A549 (cell line): ENCODE measurements around the gene ST6GALNAC4.

Source experiments
- EP300 ChIP-seq, 2 experiments: fragments of >200 bp; sonication (Bioruptor Twin); formaldehyde crosslinking; IDR thresholded peaks; 2 replicates in 1 of 2; 3 replicates in 1 of 2; pipeline ENCODE4 v1.6.1; 2016 to 2017
- ESRRA ChIP-seq: fragments of 150-350 bp; IDR thresholded peaks from 2 replicates; pipeline ENCODE4 v1.6.1; 2014; ENCODE audit warnings: mild to moderate bottlenecking, low read length, borderline replicate concordance
- GATA3 ChIP-seq: IDR thresholded peaks from 2 replicates; pipeline ENCODE4 v1.6.1; 2012; ENCODE audit warnings: borderline replicate concordance
- NFE2L2 ChIP-seq: fragments of 150-350 bp; conservative IDR thresholded peaks from 2 replicates; pipeline ENCODE4 v1.6.1; 2014; ENCODE audit warnings: low read length
- PHF8 ChIP-seq: fragments of 200-600 bp; sonication (generic); IDR thresholded peaks from 2 replicates; pipeline ENCODE4 v1.6.1; 2016; ENCODE audit warnings: low read depth, mild to moderate bottlenecking, antibody characterized with exemption, moderate library complexity, borderline replicate concordance
- POLR2A ChIP-seq: IDR thresholded peaks from 2 replicates; pipeline ENCODE4 v1.6.1; 2012; ENCODE audit warnings: mild to moderate bottlenecking, low read length
- RAD21 ChIP-seq, 2 experiments: fragments of >200 bp in 1 of 2; sonication (Bioruptor Twin) in 1 of 2; formaldehyde crosslinking in 1 of 2; IDR thresholded peaks in 1 of 2; conservative IDR thresholded peaks in 1 of 2; 2 replicates in 1 of 2; 3 replicates in 1 of 2; pipeline ENCODE4 v1.6.1; 2012 to 2018; ENCODE audit warnings: inconsistent platforms in 1 of 2
- RFX5 ChIP-seq: fragments of 450-650 bp; IDR thresholded peaks from 2 replicates; pipeline ENCODE4 v1.7.1; 2014; ENCODE audit warnings: antibody characterized with exemption, mild to moderate bottlenecking, moderate library complexity
- SMC3 ChIP-seq: fragments of >200 bp; sonication (Bioruptor Twin); formaldehyde crosslinking; IDR thresholded peaks from 3 replicates; pipeline ENCODE4 v1.6.1; 2018; ENCODE audit warnings: inconsistent platforms
- TFCP2L1 ChIP-seq: fragments of 250-450 bp; sonication (Bioruptor Pico); IDR thresholded peaks from 2 replicates; pipeline ENCODE4 v1.5.0; 2021; ENCODE audit warnings: mild to moderate bottlenecking
- ZC3H11A ChIP-seq: fragments of 450-650 bp; IDR thresholded peaks from 2 replicates; pipeline ENCODE4 v1.6.1; 2014; ENCODE audit warnings: antibody characterized with exemption, mild to moderate bottlenecking
- TF ChIP-seq, protein P1 (sequence below): fragments of >200 bp; sonication (Bioruptor Twin); formaldehyde crosslinking; IDR thresholded peaks from 3 replicates; pipeline ENCODE4 v1.5.1; 2016
- TF ChIP-seq, protein P2 (sequence below): IDR thresholded peaks from 2 replicates; pipeline ENCODE4 v1.6.1; 2012
- TF ChIP-seq, protein P3 (sequence below): fragments of 200-600 bp; sonication (generic); IDR thresholded peaks from 2 replicates; pipeline ENCODE4 v1.6.1; 2016; ENCODE audit warnings: antibody characterized with exemption, mild to moderate bottlenecking, moderate library complexity

DNA sequence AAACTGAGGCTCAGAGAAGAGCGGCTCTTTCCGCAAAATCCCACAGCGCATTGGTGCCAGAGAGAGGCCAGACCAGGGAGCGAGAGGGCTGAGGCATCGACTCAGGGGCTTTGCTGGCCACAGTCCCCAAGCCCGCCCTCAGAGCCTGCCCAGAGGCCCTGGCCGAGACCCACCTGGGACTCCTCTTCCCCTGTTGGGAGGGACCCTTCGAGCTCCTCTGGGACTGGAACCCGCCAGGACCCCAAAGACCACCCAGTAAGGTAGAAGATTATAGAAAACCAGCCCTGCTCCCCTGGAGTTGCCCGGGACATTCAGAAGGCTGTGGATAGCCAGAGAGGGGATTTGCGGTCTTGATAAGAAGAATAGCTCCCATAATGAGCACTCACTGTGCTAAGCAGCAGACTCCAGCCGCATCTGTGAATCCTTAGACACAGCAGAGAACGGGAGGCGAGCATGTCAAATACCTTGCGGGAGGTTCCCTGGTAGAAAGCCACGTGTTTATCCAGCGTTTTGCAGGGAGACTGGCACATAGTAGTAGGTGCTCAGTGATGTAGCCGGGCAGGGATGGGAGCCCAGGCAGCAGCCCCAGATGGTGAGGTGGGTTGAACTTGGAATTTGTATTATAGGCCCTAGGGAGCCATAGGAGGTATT, 38.7 kb downstream of the ST6GALNAC4 start:
- TF ChIP-seq, protein P1, sequence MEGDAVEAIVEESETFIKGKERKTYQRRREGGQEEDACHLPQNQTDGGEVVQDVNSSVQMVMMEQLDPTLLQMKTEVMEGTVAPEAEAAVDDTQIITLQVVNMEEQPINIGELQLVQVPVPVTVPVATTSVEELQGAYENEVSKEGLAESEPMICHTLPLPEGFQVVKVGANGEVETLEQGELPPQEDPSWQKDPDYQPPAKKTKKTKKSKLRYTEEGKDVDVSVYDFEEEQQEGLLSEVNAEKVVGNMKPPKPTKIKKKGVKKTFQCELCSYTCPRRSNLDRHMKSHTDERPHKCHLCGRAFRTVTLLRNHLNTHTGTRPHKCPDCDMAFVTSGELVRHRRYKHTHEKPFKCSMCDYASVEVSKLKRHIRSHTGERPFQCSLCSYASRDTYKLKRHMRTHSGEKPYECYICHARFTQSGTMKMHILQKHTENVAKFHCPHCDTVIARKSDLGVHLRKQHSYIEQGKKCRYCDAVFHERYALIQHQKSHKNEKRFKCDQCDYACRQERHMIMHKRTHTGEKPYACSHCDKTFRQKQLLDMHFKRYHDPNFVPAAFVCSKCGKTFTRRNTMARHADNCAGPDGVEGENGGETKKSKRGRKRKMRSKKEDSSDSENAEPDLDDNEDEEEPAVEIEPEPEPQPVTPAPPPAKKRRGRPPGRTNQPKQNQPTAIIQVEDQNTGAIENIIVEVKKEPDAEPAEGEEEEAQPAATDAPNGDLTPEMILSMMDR = no peak
- TF ChIP-seq, protein P2, sequence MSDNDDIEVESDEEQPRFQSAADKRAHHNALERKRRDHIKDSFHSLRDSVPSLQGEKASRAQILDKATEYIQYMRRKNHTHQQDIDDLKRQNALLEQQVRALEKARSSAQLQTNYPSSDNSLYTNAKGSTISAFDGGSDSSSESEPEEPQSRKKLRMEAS = no peak
- TF ChIP-seq ESRRA = no peak
- TF ChIP-seq PHF8 = no peak
- no peak for TF ChIP-seq NFE2L2
- TF ChIP-seq TFCP2L1 = no peak
- no peak for TF ChIP-seq RFX5
- TF ChIP-seq, protein P3, sequence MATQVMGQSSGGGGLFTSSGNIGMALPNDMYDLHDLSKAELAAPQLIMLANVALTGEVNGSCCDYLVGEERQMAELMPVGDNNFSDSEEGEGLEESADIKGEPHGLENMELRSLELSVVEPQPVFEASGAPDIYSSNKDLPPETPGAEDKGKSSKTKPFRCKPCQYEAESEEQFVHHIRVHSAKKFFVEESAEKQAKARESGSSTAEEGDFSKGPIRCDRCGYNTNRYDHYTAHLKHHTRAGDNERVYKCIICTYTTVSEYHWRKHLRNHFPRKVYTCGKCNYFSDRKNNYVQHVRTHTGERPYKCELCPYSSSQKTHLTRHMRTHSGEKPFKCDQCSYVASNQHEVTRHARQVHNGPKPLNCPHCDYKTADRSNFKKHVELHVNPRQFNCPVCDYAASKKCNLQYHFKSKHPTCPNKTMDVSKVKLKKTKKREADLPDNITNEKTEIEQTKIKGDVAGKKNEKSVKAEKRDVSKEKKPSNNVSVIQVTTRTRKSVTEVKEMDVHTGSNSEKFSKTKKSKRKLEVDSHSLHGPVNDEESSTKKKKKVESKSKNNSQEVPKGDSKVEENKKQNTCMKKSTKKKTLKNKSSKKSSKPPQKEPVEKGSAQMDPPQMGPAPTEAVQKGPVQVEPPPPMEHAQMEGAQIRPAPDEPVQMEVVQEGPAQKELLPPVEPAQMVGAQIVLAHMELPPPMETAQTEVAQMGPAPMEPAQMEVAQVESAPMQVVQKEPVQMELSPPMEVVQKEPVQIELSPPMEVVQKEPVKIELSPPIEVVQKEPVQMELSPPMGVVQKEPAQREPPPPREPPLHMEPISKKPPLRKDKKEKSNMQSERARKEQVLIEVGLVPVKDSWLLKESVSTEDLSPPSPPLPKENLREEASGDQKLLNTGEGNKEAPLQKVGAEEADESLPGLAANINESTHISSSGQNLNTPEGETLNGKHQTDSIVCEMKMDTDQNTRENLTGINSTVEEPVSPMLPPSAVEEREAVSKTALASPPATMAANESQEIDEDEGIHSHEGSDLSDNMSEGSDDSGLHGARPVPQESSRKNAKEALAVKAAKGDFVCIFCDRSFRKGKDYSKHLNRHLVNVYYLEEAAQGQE = no peak
- TF ChIP-seq RAD21 (conservative IDR thresholded peaks at IDR 0.05 in 1 of 2, IDR thresholded peaks at IDR 0.05 in 1 of 2) = no peak
- no peak for TF ChIP-seq POLR2A
- TF ChIP-seq GATA3 = no peak
- TF ChIP-seq ZC3H11A = no peak
- TF ChIP-seq SMC3 = no peak
- no peak for TF ChIP-seq EP300 (IDR thresholded peaks at IDR 0.05)
